WTC11 (cell line): ENCODE results near the gene TMED5. TPM values are rescaled to one million over a fixed set of nuclear protein-coding genes. Genes with fewer than 3 reads are reported as not detected.
A peak's percentile ranks its signal among the peaks of the same experiment; 100 is the strongest.

Source experiments
- ATAC-seq: fragments of 200-7000 bp; cut with Tn5 transposase; 2 replicates; pipeline ENCODE4 v1.10.0; 2021; ENCODE audit warnings: mild to moderate bottlenecking, moderate library complexity
- CTCF ChIA-PET: fragments of 300-600 bp; sonication (Branson Sonifier 250); formaldehyde crosslinking; loops from one replicate; lab custom pipeline; 2021; ENCODE audit warnings: antibody characterized with exemption; lab: Charles Lee
- POLR2A ChIA-PET: fragments of 350-600 bp; sonication (Branson Sonifier 250); formaldehyde crosslinking; loops from one replicate; lab custom pipeline; 2021; ENCODE audit warnings: antibody characterized with exemption; lab: Charles Lee
- DNase-seq: peaks from one replicate; pipeline ENCODE4 v3.0.0; 2021; ENCODE audit warnings: low spot score
- H3K27ac Mint-ChIP-seq: 2 replicates; pipeline ENCODE4 v1.8.0; 2021; ENCODE audit warnings: mixed read lengths
- H3K27me3 Mint-ChIP-seq: 2 replicates; pipeline ENCODE4 v1.8.0; 2021; ENCODE audit warnings: low read depth, mild to moderate bottlenecking, moderate library complexity, mixed read lengths
- H3K36me3 Mint-ChIP-seq: 2 replicates; pipeline ENCODE4 v1.8.0; 2021; ENCODE audit warnings: mixed read lengths
- H3K4me1 Mint-ChIP-seq: 2 replicates; pipeline ENCODE4 v1.8.0; 2022; ENCODE audit warnings: mixed read lengths
- H3K4me3 Mint-ChIP-seq: 2 replicates; pipeline ENCODE4 v1.8.0; 2021; ENCODE audit warnings: mild to moderate bottlenecking, moderate library complexity, mixed read lengths
- H3K9me3 Mint-ChIP-seq: 2 replicates; pipeline ENCODE4 v1.8.0; 2021; ENCODE audit warnings: mixed read lengths
- CREB1 ChIP-seq: sonication (generic); formaldehyde crosslinking; IDR thresholded peaks from 2 replicates; pipeline ENCODE4 v1.8.0; 2023; ENCODE audit warnings: mild to moderate bottlenecking, missing genetic modification reagents
- CREM ChIP-seq: sonication (generic); formaldehyde crosslinking; IDR thresholded peaks from 2 replicates; pipeline ENCODE4 v1.8.1; 2022; ENCODE audit warnings: mild to moderate bottlenecking, missing genetic modification reagents, moderate library complexity
- PRRX2 ChIP-seq: fragments of 250-450 bp; sonication (Bioruptor Pico); IDR thresholded peaks from 2 replicates; pipeline ENCODE4 v1.8.0; 2021; ENCODE audit warnings: mild to moderate bottlenecking
- SP1 ChIP-seq: sonication (generic); formaldehyde crosslinking; conservative IDR thresholded peaks from 2 replicates; pipeline ENCODE4 v1.8.1; 2022; ENCODE audit warnings: missing genetic modification reagents
- ZNF232 ChIP-seq: sonication (generic); formaldehyde crosslinking; IDR thresholded peaks from 2 replicates; pipeline ENCODE4 v1.8.0; 2022; ENCODE audit warnings: mild to moderate bottlenecking, missing genetic modification reagents
- ZNF263 ChIP-seq: sonication (generic); formaldehyde crosslinking; IDR thresholded peaks from 2 replicates; pipeline ENCODE4 v1.8.1; 2022; ENCODE audit warnings: low read depth, mild to moderate bottlenecking, moderate library complexity, missing genetic modification reagents
- total RNA-seq: library from RNA; stranded (reverse); gene quantifications from 3 replicates; pipeline ENCODE4 v1.2.3, GENCODE V29; 2021
- TF ChIP-seq, protein P1 (sequence below): sonication (generic); formaldehyde crosslinking; IDR thresholded peaks from 2 replicates; pipeline ENCODE4 v1.8.1; 2022; ENCODE audit warnings: low read depth, mild to moderate bottlenecking, moderate library complexity, missing genetic modification reagents, borderline replicate concordance
- TF ChIP-seq, protein P2 (sequence below): sonication (generic); formaldehyde crosslinking; IDR thresholded peaks from 2 replicates; pipeline ENCODE4 v1.8.1; 2023; ENCODE audit warnings: mild to moderate bottlenecking, moderate library complexity, missing genetic modification reagents
- TF ChIP-seq, protein P3 (sequence below): fragments of 250-450 bp; sonication (Bioruptor Pico); IDR thresholded peaks from 2 replicates; pipeline ENCODE4 v1.9.0; 2021; ENCODE audit warnings: mild to moderate bottlenecking
- TF ChIP-seq, protein P4 (sequence below): sonication (generic); formaldehyde crosslinking; IDR thresholded peaks from 2 replicates; pipeline ENCODE4 v1.8.1; 2023; ENCODE audit warnings: mild to moderate bottlenecking, missing genetic modification reagents, moderate library complexity
- TF ChIP-seq, protein P5 (sequence below): fragments of 250-450 bp; sonication (Bioruptor Pico); IDR thresholded peaks from 2 replicates; pipeline ENCODE4 v1.8.0; 2021; ENCODE audit warnings: mild to moderate bottlenecking
- TF ChIP-seq, protein P6 (sequence below): fragments of 250-450 bp; sonication (Bioruptor Pico); IDR thresholded peaks from 2 replicates; pipeline ENCODE4 v1.9.0; 2021; ENCODE audit warnings: mild to moderate bottlenecking

TMED5 gene
- total RNA-seq, 1 experiment from 2014 or later: 28.5 TPM

DNA sequence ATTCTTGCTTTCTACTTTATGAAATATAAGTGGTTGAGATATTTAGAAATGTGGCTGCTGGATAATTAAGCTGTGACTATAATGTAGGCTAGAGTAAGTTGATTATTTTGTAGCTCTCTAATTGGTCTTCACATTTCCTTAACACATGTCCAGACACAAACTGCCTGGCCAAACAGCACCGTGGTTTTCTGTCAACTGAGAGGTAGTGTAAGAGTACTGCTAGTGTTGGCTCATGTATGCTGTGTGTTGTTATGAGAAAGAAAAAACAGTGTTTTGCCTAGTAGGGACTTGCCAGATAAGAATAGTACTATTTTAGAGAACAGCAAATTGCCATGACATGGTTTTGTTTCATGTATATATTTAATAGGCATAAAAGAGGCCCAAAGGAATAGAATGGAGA, 37.1 kb downstream of the TMED5 start (continued):
- TF ChIP-seq, protein P1, sequence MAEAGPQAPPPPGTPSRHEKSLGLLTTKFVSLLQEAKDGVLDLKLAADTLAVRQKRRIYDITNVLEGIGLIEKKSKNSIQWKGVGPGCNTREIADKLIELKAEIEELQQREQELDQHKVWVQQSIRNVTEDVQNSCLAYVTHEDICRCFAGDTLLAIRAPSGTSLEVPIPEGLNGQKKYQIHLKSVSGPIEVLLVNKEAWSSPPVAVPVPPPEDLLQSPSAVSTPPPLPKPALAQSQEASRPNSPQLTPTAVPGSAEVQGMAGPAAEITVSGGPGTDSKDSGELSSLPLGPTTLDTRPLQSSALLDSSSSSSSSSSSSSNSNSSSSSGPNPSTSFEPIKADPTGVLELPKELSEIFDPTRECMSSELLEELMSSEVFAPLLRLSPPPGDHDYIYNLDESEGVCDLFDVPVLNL (CRISPR knock-in tag): no peak
- no peak for TF ChIP-seq ZNF263 (CRISPR knock-in tag)

DNA sequence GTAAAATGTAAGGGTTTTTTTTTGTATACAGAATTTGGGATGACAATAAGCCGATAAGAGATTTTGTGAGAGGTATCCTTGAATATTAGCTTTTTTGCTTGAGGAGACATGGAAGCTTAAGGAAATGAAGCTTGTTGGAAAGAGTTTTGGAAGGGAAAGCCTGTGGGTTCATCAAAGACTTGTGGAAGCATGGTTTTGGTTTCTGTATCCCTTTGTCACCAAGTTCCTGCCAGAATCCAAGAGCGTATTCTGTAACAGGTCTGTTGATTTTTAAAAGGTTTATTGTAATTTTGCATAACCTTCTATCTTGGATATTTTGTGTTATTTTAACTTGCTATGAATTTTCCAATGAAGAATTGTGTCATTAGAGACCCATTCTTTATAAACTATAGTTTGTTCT, 38.1 kb downstream of the TMED5 start:
- TF ChIP-seq, protein P2, sequence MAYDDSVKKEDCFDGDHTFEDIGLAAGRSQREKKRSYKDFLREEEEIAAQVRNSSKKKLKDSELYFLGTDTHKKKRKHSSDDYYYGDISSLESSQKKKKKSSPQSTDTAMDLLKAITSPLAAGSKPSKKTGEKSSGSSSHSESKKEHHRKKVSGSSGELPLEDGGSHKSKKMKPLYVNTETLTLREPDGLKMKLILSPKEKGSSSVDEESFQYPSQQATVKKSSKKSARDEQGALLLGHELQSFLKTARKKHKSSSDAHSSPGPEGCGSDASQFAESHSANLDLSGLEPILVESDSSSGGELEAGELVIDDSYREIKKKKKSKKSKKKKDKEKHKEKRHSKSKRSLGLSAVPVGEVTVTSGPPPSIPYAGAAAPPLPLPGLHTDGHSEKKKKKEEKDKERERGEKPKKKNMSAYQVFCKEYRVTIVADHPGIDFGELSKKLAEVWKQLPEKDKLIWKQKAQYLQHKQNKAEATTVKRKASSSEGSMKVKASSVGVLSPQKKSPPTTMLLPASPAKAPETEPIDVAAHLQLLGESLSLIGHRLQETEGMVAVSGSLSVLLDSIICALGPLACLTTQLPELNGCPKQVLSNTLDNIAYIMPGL: no peak
- no peak for TF ChIP-seq CREM
- TF ChIP-seq ZNF232: no peak
- TF ChIP-seq, protein P3, sequence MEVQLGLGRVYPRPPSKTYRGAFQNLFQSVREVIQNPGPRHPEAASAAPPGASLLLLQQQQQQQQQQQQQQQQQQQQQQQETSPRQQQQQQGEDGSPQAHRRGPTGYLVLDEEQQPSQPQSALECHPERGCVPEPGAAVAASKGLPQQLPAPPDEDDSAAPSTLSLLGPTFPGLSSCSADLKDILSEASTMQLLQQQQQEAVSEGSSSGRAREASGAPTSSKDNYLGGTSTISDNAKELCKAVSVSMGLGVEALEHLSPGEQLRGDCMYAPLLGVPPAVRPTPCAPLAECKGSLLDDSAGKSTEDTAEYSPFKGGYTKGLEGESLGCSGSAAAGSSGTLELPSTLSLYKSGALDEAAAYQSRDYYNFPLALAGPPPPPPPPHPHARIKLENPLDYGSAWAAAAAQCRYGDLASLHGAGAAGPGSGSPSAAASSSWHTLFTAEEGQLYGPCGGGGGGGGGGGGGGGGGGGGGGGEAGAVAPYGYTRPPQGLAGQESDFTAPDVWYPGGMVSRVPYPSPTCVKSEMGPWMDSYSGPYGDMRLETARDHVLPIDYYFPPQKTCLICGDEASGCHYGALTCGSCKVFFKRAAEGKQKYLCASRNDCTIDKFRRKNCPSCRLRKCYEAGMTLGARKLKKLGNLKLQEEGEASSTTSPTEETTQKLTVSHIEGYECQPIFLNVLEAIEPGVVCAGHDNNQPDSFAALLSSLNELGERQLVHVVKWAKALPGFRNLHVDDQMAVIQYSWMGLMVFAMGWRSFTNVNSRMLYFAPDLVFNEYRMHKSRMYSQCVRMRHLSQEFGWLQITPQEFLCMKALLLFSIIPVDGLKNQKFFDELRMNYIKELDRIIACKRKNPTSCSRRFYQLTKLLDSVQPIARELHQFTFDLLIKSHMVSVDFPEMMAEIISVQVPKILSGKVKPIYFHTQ (CRISPR knock-in tag): no peak
- no peak for TF ChIP-seq SP1
- TF ChIP-seq, protein P4, sequence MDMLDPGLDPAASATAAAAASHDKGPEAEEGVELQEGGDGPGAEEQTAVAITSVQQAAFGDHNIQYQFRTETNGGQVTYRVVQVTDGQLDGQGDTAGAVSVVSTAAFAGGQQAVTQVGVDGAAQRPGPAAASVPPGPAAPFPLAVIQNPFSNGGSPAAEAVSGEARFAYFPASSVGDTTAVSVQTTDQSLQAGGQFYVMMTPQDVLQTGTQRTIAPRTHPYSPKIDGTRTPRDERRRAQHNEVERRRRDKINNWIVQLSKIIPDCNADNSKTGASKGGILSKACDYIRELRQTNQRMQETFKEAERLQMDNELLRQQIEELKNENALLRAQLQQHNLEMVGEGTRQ: no peak
- H3K4me1 Mint-ChIP-seq: no peaks in the 10 kb centered on the region

DNA sequence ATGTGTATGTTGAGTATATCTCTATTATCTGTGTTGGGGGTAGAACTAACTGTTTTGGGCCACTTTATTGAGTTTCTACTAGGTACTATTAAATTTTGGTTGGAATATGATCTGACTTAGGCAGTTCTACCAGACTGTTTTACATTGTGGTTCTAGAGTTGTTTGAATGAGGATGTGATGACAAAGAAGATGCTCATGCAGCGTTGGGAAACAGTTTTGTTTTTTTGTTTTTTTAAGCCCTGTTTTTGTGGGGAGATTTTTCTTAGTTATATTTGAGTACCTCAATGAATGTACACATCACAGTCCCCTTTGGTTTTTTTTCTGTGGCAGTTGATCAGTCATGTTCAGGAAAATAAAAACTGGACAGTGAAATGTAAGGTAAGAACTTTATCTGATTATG, 40.1 kb downstream of the TMED5 start:
- peaks cover 58% of the 10 kb centered on the region for H3K36me3 Mint-ChIP-seq
- no peaks in the 10 kb centered on the region for H3K4me1 Mint-ChIP-seq
- ChIA-PET CTCF (no interaction called here), POLR2A (interaction anchor here (0.7 kb wide), 1 partner anchor 8 kb away, joined by 3 read pairs; no protein-coding TSS in a partner anchor)
- TF ChIP-seq, protein P2: no peak
- TF ChIP-seq SP1 (no peak), PRRX2 (CRISPR knock-in tag) (no peak), CREB1 (CRISPR knock-in tag) (no peak)
- TF ChIP-seq, protein P5, sequence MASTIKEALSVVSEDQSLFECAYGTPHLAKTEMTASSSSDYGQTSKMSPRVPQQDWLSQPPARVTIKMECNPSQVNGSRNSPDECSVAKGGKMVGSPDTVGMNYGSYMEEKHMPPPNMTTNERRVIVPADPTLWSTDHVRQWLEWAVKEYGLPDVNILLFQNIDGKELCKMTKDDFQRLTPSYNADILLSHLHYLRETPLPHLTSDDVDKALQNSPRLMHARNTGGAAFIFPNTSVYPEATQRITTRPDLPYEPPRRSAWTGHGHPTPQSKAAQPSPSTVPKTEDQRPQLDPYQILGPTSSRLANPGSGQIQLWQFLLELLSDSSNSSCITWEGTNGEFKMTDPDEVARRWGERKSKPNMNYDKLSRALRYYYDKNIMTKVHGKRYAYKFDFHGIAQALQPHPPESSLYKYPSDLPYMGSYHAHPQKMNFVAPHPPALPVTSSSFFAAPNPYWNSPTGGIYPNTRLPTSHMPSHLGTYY (CRISPR knock-in tag): no peak
- TF ChIP-seq, protein P6, sequence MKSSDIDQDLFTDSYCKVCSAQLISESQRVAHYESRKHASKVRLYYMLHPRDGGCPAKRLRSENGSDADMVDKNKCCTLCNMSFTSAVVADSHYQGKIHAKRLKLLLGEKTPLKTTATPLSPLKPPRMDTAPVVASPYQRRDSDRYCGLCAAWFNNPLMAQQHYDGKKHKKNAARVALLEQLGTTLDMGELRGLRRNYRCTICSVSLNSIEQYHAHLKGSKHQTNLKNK (CRISPR knock-in tag): no peak
- no peak for ATAC-seq
- no peaks in the 10 kb centered on the region for H3K9me3 Mint-ChIP-seq
- H3K27me3 Mint-ChIP-seq: no peaks in the 10 kb centered on the region
- DNase-seq: no peak
- H3K27ac Mint-ChIP-seq: peak overlapping the region; percentile 25; the same call in 1 of the 2 replicates
- no peak overlapping the region for H3K4me3 Mint-ChIP-seq

More for the DNA sequence above, 38.1 kb downstream of the TMED5 start:
- no peaks in the 10 kb centered on the region for H3K9me3 Mint-ChIP-seq
- no peaks in the 10 kb centered on the region for H3K27me3 Mint-ChIP-seq
- DNase-seq: no peak
- no peak overlapping the region for H3K4me3 Mint-ChIP-seq
- no peak for ATAC-seq
- H3K36me3 Mint-ChIP-seq: peaks cover 40% of the 10 kb centered on the region
- POLR2A ChIA-PET: no interaction called here
- CTCF ChIA-PET: no interaction called here
- H3K27ac Mint-ChIP-seq: peak overlapping the region; percentile 73
